GM13977 (cell line): Measurements from ENCODE around the gene KRT86.

Experiments used
- DNase-seq: peaks from one replicate; pipeline ENCODE4 v3.0.0; 2012; ENCODE audit warnings: low spot score
- in situ Hi-C: fragments of 300-500 bp; cut with MboI; formaldehyde crosslinking; loops from one replicate; pipeline ENCODE4 v1.12.0; 2022; ENCODE audit warnings: low sequenced_read_pairs, low pct_unique_long_range_greater_than_20kb, mixed read lengths, inconsistent platforms; ENCODE audit not compliant: unreplicated experiment
- TF ChIP-seq, protein P1 (sequence below): IDR thresholded peaks from 2 replicates; pipeline ENCODE4 v1.5.1; 2012; ENCODE audit warnings: mild to moderate bottlenecking, control low read depth; ENCODE audit not compliant: insufficient read depth; ENCODE audit errors: extremely low read depth, missing control alignments

KRT86 gene

DNA sequence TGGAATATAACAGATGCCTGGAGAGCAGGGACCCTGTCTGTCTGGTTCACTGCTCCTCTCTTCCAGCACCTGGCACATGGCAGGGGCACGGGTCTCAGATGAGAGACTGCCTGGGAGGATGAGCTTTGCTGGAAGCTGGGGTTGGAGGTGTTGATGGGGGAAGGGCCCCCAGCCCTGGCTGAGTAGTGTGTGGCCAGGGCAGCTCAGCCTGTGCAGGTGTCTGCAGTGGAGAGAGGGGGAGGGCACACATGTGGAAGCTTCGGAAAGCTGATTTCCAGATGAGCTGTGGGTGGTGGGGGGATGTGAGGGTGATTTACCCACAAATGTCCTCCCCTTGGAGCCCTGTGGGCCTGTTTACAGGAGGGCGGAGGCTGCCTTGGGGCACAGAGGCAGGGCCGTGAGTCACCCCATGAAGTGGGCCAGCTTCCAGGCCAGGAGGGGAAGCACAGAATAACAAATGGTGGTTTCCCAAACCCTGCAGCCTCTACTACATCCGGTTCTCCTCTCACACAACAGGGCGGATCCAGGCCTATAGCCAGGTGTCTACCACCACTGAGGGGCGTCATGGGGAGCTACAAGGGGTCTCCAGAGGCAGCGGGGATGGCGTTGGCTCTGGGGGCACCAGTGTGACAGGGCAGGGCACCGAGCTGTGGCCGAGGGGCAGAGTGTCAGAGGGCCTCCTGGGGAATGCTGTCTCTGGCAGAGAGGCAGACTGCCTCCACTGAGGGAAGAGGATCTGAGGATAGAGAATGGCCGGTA is 30.4 kb upstream of the KRT86 start:
- DNase-seq, result peak; percentile 92
- TF ChIP-seq, protein P1, sequence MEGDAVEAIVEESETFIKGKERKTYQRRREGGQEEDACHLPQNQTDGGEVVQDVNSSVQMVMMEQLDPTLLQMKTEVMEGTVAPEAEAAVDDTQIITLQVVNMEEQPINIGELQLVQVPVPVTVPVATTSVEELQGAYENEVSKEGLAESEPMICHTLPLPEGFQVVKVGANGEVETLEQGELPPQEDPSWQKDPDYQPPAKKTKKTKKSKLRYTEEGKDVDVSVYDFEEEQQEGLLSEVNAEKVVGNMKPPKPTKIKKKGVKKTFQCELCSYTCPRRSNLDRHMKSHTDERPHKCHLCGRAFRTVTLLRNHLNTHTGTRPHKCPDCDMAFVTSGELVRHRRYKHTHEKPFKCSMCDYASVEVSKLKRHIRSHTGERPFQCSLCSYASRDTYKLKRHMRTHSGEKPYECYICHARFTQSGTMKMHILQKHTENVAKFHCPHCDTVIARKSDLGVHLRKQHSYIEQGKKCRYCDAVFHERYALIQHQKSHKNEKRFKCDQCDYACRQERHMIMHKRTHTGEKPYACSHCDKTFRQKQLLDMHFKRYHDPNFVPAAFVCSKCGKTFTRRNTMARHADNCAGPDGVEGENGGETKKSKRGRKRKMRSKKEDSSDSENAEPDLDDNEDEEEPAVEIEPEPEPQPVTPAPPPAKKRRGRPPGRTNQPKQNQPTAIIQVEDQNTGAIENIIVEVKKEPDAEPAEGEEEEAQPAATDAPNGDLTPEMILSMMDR, result peak; percentile 19
- in situ Hi-C loops, result no loop called here

DNA sequence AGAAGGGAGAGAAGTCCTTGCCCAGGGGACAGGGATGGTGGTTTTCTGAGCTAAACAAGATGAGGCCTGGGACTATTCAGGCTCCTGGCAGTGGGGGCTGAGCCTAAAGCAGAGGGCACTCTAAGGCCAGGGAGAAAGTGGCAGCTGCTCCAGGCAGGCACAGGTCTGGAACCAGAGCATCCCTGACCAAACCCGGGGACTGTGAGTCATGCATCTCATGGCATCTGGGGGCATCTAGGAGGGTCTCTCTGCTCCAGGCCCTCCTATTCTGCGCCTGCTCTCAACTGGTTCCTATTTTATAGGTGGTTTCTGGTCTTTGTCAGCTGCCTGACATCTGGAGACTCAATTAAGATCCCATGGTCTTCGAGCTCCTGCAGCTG is 29.8 kb upstream of the KRT86 start:
- TF ChIP-seq, protein P1, result no peak
- no peak for DNase-seq
- in situ Hi-C loops, result no loop called here

DNA sequence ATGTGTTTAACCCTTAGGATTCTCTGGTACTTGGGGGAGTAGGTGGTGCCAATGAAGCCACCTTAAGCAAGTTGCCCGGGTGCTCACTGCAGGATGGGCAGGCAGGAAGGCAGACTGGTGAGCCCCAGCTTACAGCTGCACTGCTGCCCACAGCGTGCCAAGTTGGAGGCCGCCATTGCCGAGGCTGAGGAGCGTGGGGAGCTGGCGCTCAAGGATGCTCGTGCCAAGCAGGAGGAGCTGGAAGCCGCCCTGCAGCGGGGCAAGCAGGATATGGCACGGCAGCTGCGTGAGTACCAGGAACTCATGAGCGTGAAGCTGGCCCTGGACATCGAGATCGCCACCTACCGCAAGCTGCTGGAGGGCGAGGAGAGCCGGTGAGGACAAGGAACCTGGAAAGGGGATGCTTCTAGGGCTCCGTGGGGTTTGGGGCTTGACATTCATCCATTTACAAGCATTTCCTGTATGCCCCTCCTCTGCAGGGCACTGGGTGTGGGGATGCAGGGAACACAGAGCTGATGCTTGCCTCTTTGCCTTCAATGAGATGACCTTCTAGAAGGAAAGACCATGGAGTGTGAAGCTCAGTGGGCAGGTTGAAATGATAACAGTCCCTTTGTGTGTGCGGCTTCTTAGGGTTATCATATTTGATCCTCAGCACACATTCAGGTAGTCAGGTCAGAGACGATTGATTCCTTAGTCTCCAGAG is 29.0 kb upstream of the KRT86 start:
- in situ Hi-C loops, result no loop called here
- TF ChIP-seq, protein P1, result no peak
- peak; percentile 13 for DNase-seq

DNA sequence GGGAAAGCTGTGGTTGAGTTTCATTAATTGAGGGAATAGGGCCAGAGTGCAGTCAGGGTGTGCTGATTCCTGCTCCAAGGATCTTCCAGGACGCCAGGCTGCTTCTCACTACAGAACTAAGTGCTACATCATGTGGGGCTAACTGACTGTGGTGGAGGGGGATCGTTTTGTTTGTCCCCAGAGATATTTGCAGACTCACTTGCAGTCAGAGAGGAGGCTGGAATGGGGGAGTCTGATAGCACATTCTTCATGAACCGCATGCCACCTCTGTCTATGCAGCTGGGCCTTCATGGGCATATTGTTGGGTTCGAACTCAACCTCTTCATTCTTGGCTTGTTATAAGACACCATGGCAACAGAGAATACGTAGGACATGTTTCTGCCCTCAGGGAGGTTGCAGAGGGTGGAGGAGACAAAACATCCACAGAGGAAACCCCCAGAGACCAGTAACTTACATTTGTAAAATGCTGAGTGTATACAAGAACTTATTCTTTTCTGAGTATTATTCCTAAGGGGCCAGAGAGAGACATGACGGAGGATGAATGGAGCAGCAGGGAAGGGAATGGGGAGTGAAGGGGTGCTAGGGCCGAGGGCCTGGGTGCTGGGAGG is 28.4 kb upstream of the KRT86 start:
- peak; percentile 13 for DNase-seq
- in situ Hi-C loops, result no loop called here
- TF ChIP-seq, protein P1, result no peak

DNA sequence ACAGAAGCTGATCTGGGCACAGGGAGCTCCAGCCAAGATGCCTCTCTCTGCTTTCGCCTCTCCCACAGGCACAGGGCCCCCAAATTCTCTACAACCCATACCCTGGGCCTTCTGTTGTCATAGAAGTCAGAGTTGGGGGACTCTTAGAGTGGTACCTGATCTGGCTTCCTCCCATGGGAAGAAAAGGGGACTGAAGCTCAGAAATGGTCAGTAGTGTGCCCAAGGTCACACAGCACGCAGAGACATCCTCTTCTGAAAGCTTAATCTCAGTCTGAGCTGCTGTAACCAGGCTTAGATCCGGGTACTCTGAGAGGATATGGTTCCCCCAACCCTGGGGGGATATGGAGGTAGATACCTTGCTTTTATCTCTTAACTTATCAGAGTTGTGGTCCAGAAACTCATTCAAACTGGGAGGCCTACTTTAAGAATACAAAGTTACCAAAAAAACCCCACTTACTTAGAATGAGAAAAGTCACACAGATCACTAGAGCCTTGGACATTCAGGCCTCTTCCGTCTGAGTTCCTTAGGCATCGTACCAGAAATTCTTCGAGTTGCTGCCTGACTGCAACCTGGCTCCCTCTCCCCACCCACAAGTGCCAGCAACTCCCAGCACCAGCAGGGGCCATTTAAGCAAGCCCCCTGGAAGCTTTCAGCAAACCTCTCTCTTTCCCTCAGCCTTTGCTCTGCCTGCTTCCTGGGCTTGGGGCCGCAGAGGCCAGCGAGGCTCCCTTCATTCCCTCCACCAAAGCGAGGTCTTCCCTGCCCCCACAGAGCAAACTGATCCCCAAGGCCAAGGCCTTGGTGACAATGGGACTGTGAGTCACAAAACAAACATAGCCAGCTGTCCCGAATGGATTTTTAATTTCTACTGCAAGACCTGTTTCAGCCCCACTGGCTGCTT is 27.5 kb upstream of the KRT86 start:
- TF ChIP-seq, protein P1, result no peak
- peak; percentile 54 for DNase-seq
- in situ Hi-C loops, result no loop called here
